ENCODE measurements around the gene KRT10. TPM values are rescaled to one million over a fixed set of nuclear protein-coding genes. Genes with fewer than 3 reads are reported as not detected.

The KRT10 gene
- polyA plus RNA-seq, 1 donor (not counting 4 experiments of a cell fraction or from before 2014, with no cell fraction given) = 67.9 TPM

DNA sequence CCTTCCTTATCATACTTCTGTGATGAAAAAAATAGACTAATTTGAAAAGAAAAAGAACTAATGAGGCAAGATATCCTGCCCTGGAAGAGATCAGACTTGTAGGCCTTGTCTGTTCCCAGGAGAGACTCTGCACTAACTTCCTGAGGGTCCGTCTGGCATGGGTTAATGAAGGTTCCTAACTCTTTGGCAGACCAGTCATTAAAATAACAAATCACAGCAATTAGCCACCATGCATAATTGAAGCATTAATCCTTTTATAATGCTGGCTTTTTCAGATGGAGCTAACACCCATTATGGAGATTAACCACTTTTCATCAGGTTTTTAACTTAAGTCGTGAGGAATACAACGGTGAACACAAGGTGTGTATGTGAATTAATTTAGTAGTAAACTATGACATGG lies 10.4 kb upstream of the KRT10 start:
- Histone ChIP-seq H2AFZ (ENCODE audit: control insufficient read depth, low read length) (no peak overlapping the region), H3K27me3 (ENCODE audit: control insufficient read depth, extremely low read depth, insufficient read depth, low read length) (no peaks in the 10 kb centered on the region), H3K9me1 (ENCODE audit: control insufficient read depth, extremely low read depth, insufficient read depth, low read length) (no peaks in the 10 kb centered on the region), H4K20me1 (ENCODE audit: control insufficient read depth, extremely low read depth, insufficient read depth, low read length) (no peaks in the 10 kb centered on the region), H3K9me3 (ENCODE audit: control insufficient read depth, low read depth, low read length) (no peaks in the 10 kb centered on the region), H3K79me2 (ENCODE audit: control insufficient read depth, insufficient read depth, low read length) (no peaks in the 10 kb centered on the region), H3K9ac (ENCODE audit: control insufficient read depth, extremely low read depth, insufficient read depth, low read length) (no peak overlapping the region), H3K36me3 (ENCODE audit: control insufficient read depth in 2 of 2, extremely low read depth in 1 of 2, insufficient read depth in 2 of 2, low read length in 2 of 2) (peaks cover 2 to 9% of the 10 kb centered on the region in 2 experiments), H3K4me1 (ENCODE audit: control insufficient read depth, extremely low read depth, insufficient read depth, low read length) (no peaks in the 10 kb centered on the region), H3K27ac (ENCODE audit: control insufficient read depth, insufficient read depth, low read length) (no peak overlapping the region), H3K4me3 (ENCODE audit: control insufficient read depth in 2 of 3, extremely low read depth in 1 of 3, insufficient read depth in 2 of 3, low read depth in 1 of 3, low read length in 3 of 3) (no peak overlapping the region), H3K4me2 (ENCODE audit: control insufficient read depth, extremely low read depth, insufficient read depth, low read depth, low read length) (no peak overlapping the region)
- DNase-seq (ENCODE audit: low read depth, low spot score) (no peak), FAIRE-seq (no peak)
- TF ChIP-seq, protein P1, sequence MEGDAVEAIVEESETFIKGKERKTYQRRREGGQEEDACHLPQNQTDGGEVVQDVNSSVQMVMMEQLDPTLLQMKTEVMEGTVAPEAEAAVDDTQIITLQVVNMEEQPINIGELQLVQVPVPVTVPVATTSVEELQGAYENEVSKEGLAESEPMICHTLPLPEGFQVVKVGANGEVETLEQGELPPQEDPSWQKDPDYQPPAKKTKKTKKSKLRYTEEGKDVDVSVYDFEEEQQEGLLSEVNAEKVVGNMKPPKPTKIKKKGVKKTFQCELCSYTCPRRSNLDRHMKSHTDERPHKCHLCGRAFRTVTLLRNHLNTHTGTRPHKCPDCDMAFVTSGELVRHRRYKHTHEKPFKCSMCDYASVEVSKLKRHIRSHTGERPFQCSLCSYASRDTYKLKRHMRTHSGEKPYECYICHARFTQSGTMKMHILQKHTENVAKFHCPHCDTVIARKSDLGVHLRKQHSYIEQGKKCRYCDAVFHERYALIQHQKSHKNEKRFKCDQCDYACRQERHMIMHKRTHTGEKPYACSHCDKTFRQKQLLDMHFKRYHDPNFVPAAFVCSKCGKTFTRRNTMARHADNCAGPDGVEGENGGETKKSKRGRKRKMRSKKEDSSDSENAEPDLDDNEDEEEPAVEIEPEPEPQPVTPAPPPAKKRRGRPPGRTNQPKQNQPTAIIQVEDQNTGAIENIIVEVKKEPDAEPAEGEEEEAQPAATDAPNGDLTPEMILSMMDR (optimal IDR thresholded peaks at IDR 0.05 in 1 of 3, IDR thresholded peaks at IDR 0.05 in 1 of 3, conservative IDR thresholded peaks at IDR 0.05 in 1 of 3; ENCODE audit: extremely low read depth in 1 of 3, insufficient read depth in 2 of 3, low read length in 3 of 3) = no peak
- TF ChIP-seq EZH2 (IDR thresholded peaks at IDR 0.05; ENCODE audit: low read length) = no peak
- dilution Hi-C loops (cut with MboI; ENCODE audit: extremely low pct_ligation_motif_present, low sequenced_read_pairs) = no loop called here

DNA sequence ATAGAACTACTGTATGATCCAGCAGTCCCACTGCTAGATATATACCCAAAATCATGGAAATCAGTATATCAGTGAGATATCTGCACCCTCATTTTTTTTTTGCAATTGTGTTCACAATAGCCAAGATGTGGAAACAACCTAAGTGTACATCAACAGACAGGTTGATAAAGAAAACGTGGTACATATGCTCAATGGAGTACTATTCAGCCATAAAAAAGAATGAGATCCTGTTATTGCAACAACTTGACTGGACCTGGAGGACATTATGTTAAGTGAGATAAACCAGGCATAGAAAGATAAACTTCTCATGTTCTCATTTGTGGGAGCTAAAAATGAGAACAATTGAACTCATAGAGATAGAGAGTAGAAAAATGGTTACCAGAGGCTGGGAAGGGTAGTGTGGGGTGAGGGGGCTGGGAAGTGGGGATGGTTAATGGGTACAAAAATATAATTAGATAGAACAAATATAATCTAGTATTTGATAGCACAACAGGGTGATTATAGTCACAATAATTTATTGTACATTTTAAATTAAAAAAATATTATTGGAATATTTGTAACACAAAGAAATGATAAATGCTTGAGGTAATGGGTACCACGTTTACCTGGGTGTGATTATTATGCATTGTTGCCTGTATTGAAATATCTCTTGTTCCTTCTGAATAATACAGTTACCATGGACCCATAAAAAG lies 7.8 kb upstream of the KRT10 start:
- H3K27me3 ChIP-seq (ENCODE audit: control insufficient read depth, extremely low read depth, insufficient read depth, low read length) = no peaks in the 10 kb centered on the region
- H3K9me1 ChIP-seq (ENCODE audit: control insufficient read depth, extremely low read depth, insufficient read depth, low read length) = no peaks in the 10 kb centered on the region
- H3K36me3 ChIP-seq (ENCODE audit: control insufficient read depth in 2 of 2, extremely low read depth in 1 of 2, insufficient read depth in 2 of 2, low read length in 2 of 2) = peaks cover 2 to 9% of the 10 kb centered on the region in 2 experiments
- no peak for DNase-seq (ENCODE audit: low read depth, low spot score)
- H3K4me3 ChIP-seq (ENCODE audit: control insufficient read depth in 2 of 3, extremely low read depth in 1 of 3, insufficient read depth in 2 of 3, low read depth in 1 of 3, low read length in 3 of 3) = no peak overlapping the region
- no peak overlapping the region for H2AFZ ChIP-seq (ENCODE audit: control insufficient read depth, low read length)
- H3K9me3 ChIP-seq (ENCODE audit: control insufficient read depth, low read depth, low read length) = no peaks in the 10 kb centered on the region
- dilution Hi-C loops (cut with MboI; ENCODE audit: extremely low pct_ligation_motif_present, low sequenced_read_pairs) = no loop called here
- H3K27ac ChIP-seq (ENCODE audit: control insufficient read depth, insufficient read depth, low read length) = no peak overlapping the region
- H4K20me1 ChIP-seq (ENCODE audit: control insufficient read depth, extremely low read depth, insufficient read depth, low read length) = no peaks in the 10 kb centered on the region
- no peaks in the 10 kb centered on the region for H3K4me1 ChIP-seq (ENCODE audit: control insufficient read depth, extremely low read depth, insufficient read depth, low read length)
- H3K79me2 ChIP-seq (ENCODE audit: control insufficient read depth, insufficient read depth, low read length) = peaks cover 3% of the 10 kb centered on the region
- FAIRE-seq = no peak
- TF ChIP-seq, protein P1 (optimal IDR thresholded peaks at IDR 0.05 in 1 of 3, IDR thresholded peaks at IDR 0.05 in 1 of 3, conservative IDR thresholded peaks at IDR 0.05 in 1 of 3; ENCODE audit: extremely low read depth in 1 of 3, insufficient read depth in 2 of 3, low read length in 3 of 3) = no peak
- no peak for TF ChIP-seq EZH2 (IDR thresholded peaks at IDR 0.05; ENCODE audit: low read length)
- no peak overlapping the region for H3K4me2 ChIP-seq (ENCODE audit: control insufficient read depth, extremely low read depth, insufficient read depth, low read depth, low read length)
- H3K9ac ChIP-seq (ENCODE audit: control insufficient read depth, extremely low read depth, insufficient read depth, low read length) = no peak overlapping the region

All from keratinocyte (primary cell).